Astrocyte (in vitro differentiated cells and primary cell): ENCODE measurements around the gene MPC2. TPM values are rescaled to one million over a fixed set of nuclear protein-coding genes. Genes with fewer than 3 reads are reported as not detected.

ENCODE experiments used
- DNase-seq: peaks from one replicate; pipeline ENCODE4 v3.0.0-alpha.2; 2010; ENCODE audit warnings: low read depth
- FAIRE-seq: peaks from 2 replicates; lab custom pipeline; 2011; peaks lifted over from hg19 to GRCh38; lab: Jason Lieb, UNC
- H2AFZ ChIP-seq: 2 replicates; pipeline ENCODE4 v1.6.0; 2012; ENCODE audit warnings: low read depth, low read length, inconsistent platforms
- H3K27ac ChIP-seq: 2 replicates; pipeline ENCODE4 v1.5.1; 2011; ENCODE audit warnings: low read depth, low read length, inconsistent platforms
- H3K27me3 ChIP-seq: 2 replicates; pipeline ENCODE4 v1.6.0; 2011; ENCODE audit warnings: low read length, inconsistent platforms; ENCODE audit not compliant: insufficient read depth
- H3K36me3 ChIP-seq: 2 replicates; pipeline ENCODE4 v1.5.1; 2011; ENCODE audit warnings: low read length, inconsistent platforms; ENCODE audit not compliant: insufficient read depth
- H3K4me1 ChIP-seq: 2 replicates; pipeline ENCODE4 v1.5.1; 2011; ENCODE audit warnings: low read length, inconsistent platforms; ENCODE audit not compliant: insufficient read depth
- H3K4me2 ChIP-seq: 2 replicates; pipeline ENCODE4 v1.6.0; 2012; ENCODE audit warnings: low read length, inconsistent platforms
- H3K4me3 ChIP-seq: 2 replicates; pipeline ENCODE4 v1.5.1; 2011; ENCODE audit warnings: low read depth, mild to moderate bottlenecking, low read length, inconsistent platforms; ENCODE audit not compliant: insufficient read depth
- H3K79me2 ChIP-seq: 2 replicates; pipeline ENCODE4 v1.6.0; 2012; ENCODE audit warnings: mild to moderate bottlenecking, low read length, inconsistent platforms; ENCODE audit not compliant: insufficient read depth
- H3K9ac ChIP-seq: 2 replicates; pipeline ENCODE4 v1.6.0; 2012; ENCODE audit warnings: mild to moderate bottlenecking, low read length, inconsistent platforms
- H3K9me3 ChIP-seq: 2 replicates; pipeline ENCODE4 v1.5.1; 2012; ENCODE audit warnings: low read depth, mild to moderate bottlenecking, low read length, inconsistent platforms; ENCODE audit not compliant: insufficient read depth
- H4K20me1 ChIP-seq: 2 replicates; pipeline ENCODE4 v1.6.0; 2012; ENCODE audit warnings: low read length, inconsistent platforms; ENCODE audit not compliant: insufficient read depth
- H3K27ac Mint-ChIP-seq: one replicate; pipeline ENCODE4 v1.8.0; 2021; ENCODE audit warnings: mild to moderate bottlenecking, mixed read lengths; ENCODE audit not compliant: unreplicated experiment
- H3K27me3 Mint-ChIP-seq: one replicate; pipeline ENCODE4 v1.8.0; 2021; ENCODE audit warnings: low read depth, mixed read lengths; ENCODE audit not compliant: unreplicated experiment
- H3K36me3 Mint-ChIP-seq: one replicate; pipeline ENCODE4 v1.8.0; 2021; ENCODE audit warnings: low read depth, mixed read lengths; ENCODE audit not compliant: unreplicated experiment
- H3K4me1 Mint-ChIP-seq: one replicate; pipeline ENCODE4 v1.8.0; 2021; ENCODE audit warnings: low read depth, mixed read lengths; ENCODE audit not compliant: unreplicated experiment
- H3K4me3 Mint-ChIP-seq: one replicate; pipeline ENCODE4 v1.8.0; 2021; ENCODE audit warnings: mild to moderate bottlenecking, moderate library complexity, mixed read lengths; ENCODE audit not compliant: unreplicated experiment
- H3K9me3 Mint-ChIP-seq: one replicate; pipeline ENCODE4 v1.8.0; 2021; ENCODE audit warnings: mild to moderate bottlenecking, mixed read lengths; ENCODE audit not compliant: unreplicated experiment
- CTCF ChIP-seq: IDR thresholded peaks from 2 replicates; pipeline ENCODE4 v1.5.1; 2011; ENCODE audit warnings: low read depth, mild to moderate bottlenecking, inconsistent platforms, low read length, moderate library complexity; ENCODE audit not compliant: insufficient read depth
- EZH2 ChIP-seq: IDR thresholded peaks from 2 replicates; pipeline ENCODE4 v1.6.1; 2012; ENCODE audit warnings: mild to moderate bottlenecking, low read length, inconsistent platforms; ENCODE audit not compliant: insufficient read depth
- total RNA-seq: library from RNA; stranded (reverse); gene quantifications from 2 replicates; pipeline ENCODE4 v1.2.1, GENCODE V29; 2021

MPC2 gene
- total RNA-seq, 1 donor from 2014 or later: 62.3 TPM

- Histone ChIP-seq H3K79me2 (peaks cover 79% of the 10 kb centered on the region), H3K4me2 (peak within 1 kb of the TSS; percentile 99)
- peak; percentile 13 for FAIRE-seq
These were observed 573 bp downstream of the MPC2 start, which contains the start of gene DCAF6 for GRCh38 chr1:167936068-167936929. DCAF6 (plus strand) TSS chr1:167936683; CDS start chr1:167936912, 229 bp downstream.

DNA sequence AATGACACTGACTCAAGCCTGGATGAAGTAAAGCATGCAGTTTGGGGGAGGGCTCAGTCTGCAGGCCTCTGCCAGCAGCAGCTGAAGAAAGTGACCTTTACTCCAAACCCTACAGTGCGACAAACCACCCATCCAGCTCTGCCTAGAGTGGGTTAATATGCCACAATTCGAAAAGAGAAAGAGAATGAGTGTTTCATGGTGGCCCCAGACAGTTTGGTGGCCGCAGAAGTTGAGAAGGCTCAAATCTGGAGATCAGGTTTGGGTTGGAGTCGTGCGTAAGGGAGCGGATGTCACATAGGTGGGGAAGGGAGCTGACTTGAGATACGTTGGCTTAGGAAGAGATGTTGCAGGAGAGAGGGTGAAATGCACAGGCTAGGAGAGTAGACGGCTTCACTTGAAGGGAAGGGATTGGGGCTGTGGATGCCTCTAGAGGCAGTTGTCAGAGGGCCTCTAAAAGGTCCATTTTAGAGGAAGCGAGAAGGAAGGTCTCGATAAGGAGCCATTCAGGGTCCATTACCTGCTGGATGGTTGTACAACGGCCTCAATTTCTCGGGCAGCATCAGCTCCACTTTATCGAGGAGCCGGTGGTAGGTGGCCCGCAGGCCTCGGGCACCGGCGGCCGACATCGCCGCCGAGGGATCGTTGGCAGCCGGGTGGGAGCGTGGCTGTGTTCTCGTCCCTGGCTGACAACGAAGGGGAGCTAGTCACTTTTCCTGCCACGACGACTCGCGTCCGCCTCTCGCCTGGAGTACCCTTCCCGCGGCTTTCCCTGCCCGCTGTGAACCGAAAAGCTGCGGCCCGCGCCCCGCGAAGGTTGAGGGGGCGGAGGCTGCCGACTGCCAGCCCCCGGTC, 1.4 kb downstream of the MPC2 start:
- Mint-ChIP-seq H3K4me3 (peak overlapping the region; percentile 96), H3K27ac (peak overlapping the region; percentile 89), H3K36me3 (no peaks in the 10 kb centered on the region), H3K27me3 (no peaks in the 10 kb centered on the region), H3K9me3 (no peaks in the 10 kb centered on the region), H3K4me1 (peaks cover 9% of the 10 kb centered on the region)
- Histone ChIP-seq H3K4me3 (peak overlapping the region; percentile 84), H4K20me1 (peaks cover 18% of the 10 kb centered on the region), H2AFZ (peak overlapping the region; percentile 87), H3K4me2 (peak overlapping the region; percentile 99), H3K79me2 (peaks cover 76% of the 10 kb centered on the region), H3K36me3 (no peaks in the 10 kb centered on the region), H3K9ac (peak overlapping the region; percentile 99), H3K9me3 (no peaks in the 10 kb centered on the region), H3K27ac (peak overlapping the region; percentile 84), H3K4me1 (peaks cover 8% of the 10 kb centered on the region), H3K27me3 (no peaks in the 10 kb centered on the region)
- peak; percentile 41 for DNase-seq
- FAIRE-seq: no peak
- TF ChIP-seq CTCF (no peak), EZH2 (no peak)

More at GRCh38 chr1:167936068-167936929, 573 bp downstream of the MPC2 start, which contains the start of gene DCAF6:
- Mint-ChIP-seq H3K27ac (peak within 1 kb of the TSS; percentile 100), H3K4me1 (peaks cover 9% of the 10 kb centered on the region), H3K27me3 (no peaks in the 10 kb centered on the region), H3K4me3 (peak within 1 kb of the TSS; percentile 96), H3K9me3 (no peaks in the 10 kb centered on the region), H3K36me3 (no peaks in the 10 kb centered on the region)
- peak within 1 kb of the TSS; percentile 96 for H2AFZ ChIP-seq
- TF ChIP-seq EZH2: no peak
- TF ChIP-seq CTCF: no peak
- no peaks in the 10 kb centered on the region for H3K9me3 ChIP-seq
- peaks cover 25% of the 10 kb centered on the region for H4K20me1 ChIP-seq
- DNase-seq: peak; percentile 97
- no peaks in the 10 kb centered on the region for H3K36me3 ChIP-seq
- peak within 1 kb of the TSS; percentile 99 for H3K9ac ChIP-seq
- H3K27me3 ChIP-seq: no peaks in the 10 kb centered on the region
- H3K4me1 ChIP-seq: peaks cover 8% of the 10 kb centered on the region
- peak within 1 kb of the TSS; percentile 84 for H3K4me3 ChIP-seq
- peak within 1 kb of the TSS; percentile 99 for H3K27ac ChIP-seq
